ENCODE data around the gene BDH1. TPM values are rescaled to one million over a fixed set of nuclear protein-coding genes. Genes with fewer than 3 reads are reported as not detected.

BDH1 gene
- total RNA-seq, 6 donors from 2014 or later: 13.5 to 30.4 (median 23.0) TPM

DNA sequence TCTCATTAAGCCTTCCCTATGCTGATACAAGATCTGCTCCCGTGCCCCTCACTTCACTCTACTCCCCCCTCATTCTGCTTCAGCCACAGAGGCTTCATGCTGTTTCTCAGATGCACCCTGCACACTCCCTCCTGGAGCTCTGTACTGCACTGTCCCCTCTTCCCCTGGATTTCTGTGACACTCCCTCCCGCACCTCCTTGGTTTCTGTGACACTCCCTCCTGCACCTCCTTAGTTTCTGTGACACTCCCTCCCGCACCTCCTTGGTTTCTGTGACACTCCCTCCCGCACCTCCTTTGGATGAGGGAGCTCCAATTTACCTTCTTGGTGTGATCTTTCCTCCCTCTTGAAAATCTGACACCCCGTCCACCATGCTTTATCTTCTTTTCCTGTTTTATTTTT, 28.2 kb downstream of the BDH1 start:
- H3K27me3 ChIP-seq: no peaks in the 10 kb centered on the region
- ATAC-seq (ENCODE audit: low FRiP score in 2 of 2) (no peak), DNase-seq (no peak)
- no peak overlapping the region for H3K27ac ChIP-seq
- no peak for TF ChIP-seq EP300 (IDR thresholded peaks at IDR 0.05)
- TF ChIP-seq, protein P1, sequence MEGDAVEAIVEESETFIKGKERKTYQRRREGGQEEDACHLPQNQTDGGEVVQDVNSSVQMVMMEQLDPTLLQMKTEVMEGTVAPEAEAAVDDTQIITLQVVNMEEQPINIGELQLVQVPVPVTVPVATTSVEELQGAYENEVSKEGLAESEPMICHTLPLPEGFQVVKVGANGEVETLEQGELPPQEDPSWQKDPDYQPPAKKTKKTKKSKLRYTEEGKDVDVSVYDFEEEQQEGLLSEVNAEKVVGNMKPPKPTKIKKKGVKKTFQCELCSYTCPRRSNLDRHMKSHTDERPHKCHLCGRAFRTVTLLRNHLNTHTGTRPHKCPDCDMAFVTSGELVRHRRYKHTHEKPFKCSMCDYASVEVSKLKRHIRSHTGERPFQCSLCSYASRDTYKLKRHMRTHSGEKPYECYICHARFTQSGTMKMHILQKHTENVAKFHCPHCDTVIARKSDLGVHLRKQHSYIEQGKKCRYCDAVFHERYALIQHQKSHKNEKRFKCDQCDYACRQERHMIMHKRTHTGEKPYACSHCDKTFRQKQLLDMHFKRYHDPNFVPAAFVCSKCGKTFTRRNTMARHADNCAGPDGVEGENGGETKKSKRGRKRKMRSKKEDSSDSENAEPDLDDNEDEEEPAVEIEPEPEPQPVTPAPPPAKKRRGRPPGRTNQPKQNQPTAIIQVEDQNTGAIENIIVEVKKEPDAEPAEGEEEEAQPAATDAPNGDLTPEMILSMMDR (IDR thresholded peaks at IDR 0.05): no peak
- H3K36me3 ChIP-seq: no peaks in the 10 kb centered on the region
- H3K9me3 ChIP-seq: no peaks in the 10 kb centered on the region
- H3K4me1 ChIP-seq: peaks cover 0 to 6% (median 0%) of the 10 kb centered on the region in 4 donors
- 88 to 94% methylated on average over 5 of the region's 5 CpGs for WGBS, 2 donors
- no peak overlapping the region for H3K4me3 ChIP-seq

DNA sequence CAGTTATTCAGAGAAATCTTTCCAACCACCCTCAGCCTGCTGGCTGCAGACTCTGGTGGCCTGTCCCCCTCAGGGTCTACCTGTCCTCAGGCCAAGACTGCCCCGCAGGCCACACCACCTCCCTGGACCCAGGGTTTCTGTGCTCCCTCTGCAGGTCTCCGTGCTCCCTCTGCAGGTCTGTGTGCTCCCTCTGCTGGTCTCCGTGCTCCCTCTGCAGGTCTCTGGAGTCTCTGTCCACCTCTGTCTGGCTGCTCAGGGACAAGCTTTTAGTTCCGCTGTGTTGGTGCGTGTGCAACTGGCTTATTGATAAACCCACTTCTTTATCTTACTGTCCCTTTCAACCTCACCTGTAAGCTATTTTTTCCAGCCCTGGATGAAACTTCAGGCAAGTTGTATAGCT, 30.1 kb downstream of the BDH1 start:
- Histone ChIP-seq H3K9me3 (no peaks in the 10 kb centered on the region), H3K36me3 (no peaks in the 10 kb centered on the region), H3K27me3 (no peaks in the 10 kb centered on the region), H3K27ac (no peak overlapping the region), H3K4me1 (peaks cover 4 to 20% (median 10%) of the 10 kb centered on the region in 4 donors), H3K4me3 (no peak overlapping the region)
- 80 to 88% methylated on average over 5 of the region's 5 CpGs for WGBS, 2 donors
- DNase-seq (no peak), ATAC-seq (ENCODE audit: low FRiP score in 2 of 2) (no peak)
- TF ChIP-seq, protein P1 (IDR thresholded peaks at IDR 0.05): no peak
- TF ChIP-seq POLR2A (IDR thresholded peaks at IDR 0.05) (no peak), EP300 (IDR thresholded peaks at IDR 0.05) (no peak), POLR2AphosphoS5 (IDR thresholded peaks at IDR 0.05) (no peak)

DNA sequence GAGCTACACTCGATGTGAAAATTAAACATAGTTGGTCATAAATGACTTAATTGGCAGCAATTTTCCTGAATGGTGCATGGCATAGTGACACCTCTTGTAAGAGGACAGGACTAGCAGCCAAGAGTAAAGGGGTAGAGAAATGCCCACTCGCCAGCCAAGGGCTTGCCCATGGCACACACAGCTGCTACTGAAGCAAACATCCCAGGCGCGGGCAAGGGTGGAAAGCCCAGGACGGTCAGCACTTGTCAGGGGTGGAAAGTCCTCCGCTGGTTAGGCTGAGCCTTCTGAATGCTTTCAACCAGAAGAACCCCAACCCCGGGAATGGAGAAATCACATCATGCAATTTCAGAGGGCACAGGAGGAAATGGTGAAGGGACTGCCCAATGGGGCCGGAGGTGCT, 31.6 kb downstream of the BDH1 start:
- whole genome bisulfite sequencing, 2 donors: 83 to 94% methylated on average over 8 of the region's 8 CpGs
- Histone ChIP-seq H3K4me1 (peaks cover 5 to 20% (median 11%) of the 10 kb centered on the region in 4 donors), H3K27me3 (no peaks in the 10 kb centered on the region), H3K4me3 (no peak overlapping the region), H3K27ac (no peak overlapping the region), H3K36me3 (no peaks in the 10 kb centered on the region), H3K9me3 (no peaks in the 10 kb centered on the region)
- no peak for ATAC-seq (ENCODE audit: low FRiP score in 2 of 2)
- DNase-seq: no peak
- TF ChIP-seq POLR2AphosphoS5 (IDR thresholded peaks at IDR 0.05): no peak
- TF ChIP-seq, protein P1 (IDR thresholded peaks at IDR 0.05): no peak
- no peak for TF ChIP-seq EP300 (IDR thresholded peaks at IDR 0.05)

DNA sequence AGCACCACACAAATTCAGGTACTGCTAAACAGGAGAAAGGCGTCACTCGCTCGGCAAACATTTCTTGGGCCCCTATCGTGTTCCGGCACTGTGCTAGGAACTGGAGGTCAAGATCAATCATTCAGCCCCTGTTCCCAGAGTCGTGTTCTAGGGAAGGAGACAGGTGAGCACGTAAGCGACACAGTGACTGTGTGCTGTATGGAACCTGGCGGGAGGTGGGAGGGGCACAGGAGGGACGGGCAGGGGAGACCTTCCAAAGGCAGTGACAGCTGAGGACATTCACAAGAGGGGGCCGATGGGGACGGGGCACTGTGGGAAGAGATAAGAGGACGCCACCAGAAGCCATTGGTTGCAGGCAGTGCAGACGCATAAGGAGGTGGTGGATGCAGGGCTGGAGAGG, 32.2 kb downstream of the BDH1 start:
- Histone ChIP-seq H3K9me3 (no peaks in the 10 kb centered on the region), H3K27ac (no peak overlapping the region), H3K4me3 (no peak overlapping the region), H3K27me3 (no peaks in the 10 kb centered on the region), H3K4me1 (peaks cover 5 to 20% (median 11%) of the 10 kb centered on the region in 4 donors), H3K36me3 (no peaks in the 10 kb centered on the region)
- no peak for DNase-seq
- 91 to 92% methylated on average over 13 to 14 of the region's 14 CpGs for WGBS, 2 donors
- TF ChIP-seq, protein P1 (IDR thresholded peaks at IDR 0.05): no peak
- ATAC-seq (ENCODE audit: low FRiP score in 2 of 2): no peak

DNA sequence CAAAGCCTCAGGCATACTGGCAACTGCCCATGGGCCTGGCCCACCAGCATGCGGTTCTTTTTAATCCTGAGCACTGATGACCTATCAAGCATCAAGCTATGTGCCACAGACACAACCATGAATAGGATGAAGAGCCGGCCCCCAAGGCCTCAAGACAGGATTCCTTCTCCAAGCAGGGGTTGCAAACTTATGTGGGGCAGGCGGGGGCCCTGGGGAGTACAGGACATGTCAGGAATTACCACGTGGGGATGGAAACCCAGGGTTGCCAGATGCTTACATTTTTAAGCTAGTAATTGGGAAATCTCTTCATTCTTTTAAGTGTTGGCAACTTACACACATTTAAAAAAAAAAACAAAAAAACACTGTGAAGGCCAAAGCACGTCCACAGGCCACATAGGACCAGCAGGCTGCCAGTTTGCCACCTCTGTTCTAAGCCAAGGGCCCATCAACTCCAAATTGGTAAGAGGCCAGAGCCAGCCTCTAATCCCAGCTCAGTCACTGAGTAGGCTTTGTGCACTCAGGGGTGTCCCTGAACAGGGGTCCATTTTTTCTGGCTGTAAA, 32.8 kb downstream of the BDH1 start:
- H3K4me1 ChIP-seq: peaks cover 5 to 20% (median 11%) of the 10 kb centered on the region in 4 donors
- TF ChIP-seq POLR2A (IDR thresholded peaks at IDR 0.05) (no peak), EP300 (IDR thresholded peaks at IDR 0.05) (no peak), POLR2AphosphoS5 (IDR thresholded peaks at IDR 0.05) (no peak)
- TF ChIP-seq, protein P1 (IDR thresholded peaks at IDR 0.05): no peak
- DNase-seq: no peak
- WGBS, 2 donors: 75 to 86% methylated on average over 5 of the region's 5 CpGs
- no peak overlapping the region for H3K27ac ChIP-seq
- no peak for ATAC-seq (ENCODE audit: low FRiP score in 2 of 2)
- H3K4me3 ChIP-seq: no peak overlapping the region
- H3K9me3 ChIP-seq: no peaks in the 10 kb centered on the region
- H3K36me3 ChIP-seq: no peaks in the 10 kb centered on the region
- no peaks in the 10 kb centered on the region for H3K27me3 ChIP-seq

Measured in upper lobe of left lung (tissue), 6 donors.